K562 (cell line): ENCODE data around the gene EIF1. TPM values are rescaled to one million over a fixed set of nuclear protein-coding genes. Genes with fewer than 3 reads are reported as not detected.

ENCODE experiments used
- ATAC-seq: fragments of 200-7000 bp; cut with Tn5 transposase; 3 replicates; pipeline ENCODE4 v1.9.1; 2020; ENCODE audit warnings: moderate library complexity
- BruUV-seq: library from RNA; stranded (reverse); fragments of 400-500 nt; replicated peaks from 2 replicates; lab custom pipeline; 2021; lab: Mats Ljungman, UMichigan
- CTCF ChIA-PET: fragments of 300-600 bp; formaldehyde crosslinking; extraction: SDS; loops from one replicate; lab custom pipeline; 2021; ENCODE audit warnings: low intra/inter-chr PET ratio; lab: Yijun Ruan, JAX
- POLR2A ChIA-PET: fragments of 300-600, 350-650 bp; sonication (Branson Sonifier 250); formaldehyde crosslinking; extraction: SDS; loops from one replicate; lab custom pipeline; 2021; ENCODE audit warnings: antibody characterized with exemption, inconsistent platforms; lab: Yijun Ruan, JAX
- DNase-seq, 4 experiments: peaks; one replicate each; pipeline versions ENCODE4 v3.0.0 to v3.0.0-alpha.2; 2011 to 2018; ENCODE audit warnings: low spot score in 3 of 4, mixed read lengths in 3 of 4; ENCODE audit errors: extremely low read depth in 1 of 4
- FAIRE-seq: peaks from 2 replicates; lab custom pipeline; 2011; peaks lifted over from hg19 to GRCh38; lab: Jason Lieb, UNC
- H2AFZ ChIP-seq: 2 replicates; pipeline ENCODE4 v1.6.0; 2011; ENCODE audit warnings: low read depth, low read length, control low read depth, inconsistent platforms
- H3K27ac ChIP-seq: fragments of 200-600 bp; 3 replicates; pipeline ENCODE4 v1.8.0; 2011; ENCODE audit warnings: low read depth, mild to moderate bottlenecking, control low read depth, inconsistent platforms, low read length, moderate library complexity, mixed read lengths; ENCODE audit errors: extremely low read depth
- H3K27me3 ChIP-seq, 2 experiments: fragments of 300-600 bp in 1 of 2; 2 replicates in 1 of 2; 3 replicates in 1 of 2; pipeline versions ENCODE4 v1.6.0 to v1.8.0; 2011; ENCODE audit warnings: inconsistent platforms in 2 of 2, low read length in 2 of 2, mild to moderate bottlenecking in 1 of 2, mixed read lengths in 1 of 2, moderate library complexity in 1 of 2; ENCODE audit not compliant: control insufficient read depth in 2 of 2, insufficient read depth in 2 of 2
- H3K36me3 ChIP-seq: fragments of 300-600 bp; 3 replicates; pipeline ENCODE4 v1.8.0; 2011; ENCODE audit warnings: mild to moderate bottlenecking, low read length, inconsistent platforms; ENCODE audit not compliant: control insufficient read depth, insufficient read depth
- H3K4me1 ChIP-seq, 2 experiments: fragments of 200-600 bp in 1 of 2; replicated peaks in 1 of 2; 2 replicates in 1 of 2; 3 replicates in 1 of 2; pipeline versions ENCODE4 v1.5.1 to v1.8.0; 2011; ENCODE audit warnings: inconsistent platforms in 2 of 2, low read length in 2 of 2, mild to moderate bottlenecking in 1 of 2, mixed read lengths in 1 of 2, moderate library complexity in 1 of 2; ENCODE audit not compliant: control insufficient read depth in 2 of 2, insufficient read depth in 2 of 2
- H3K4me2 ChIP-seq: 2 replicates; pipeline ENCODE4 v1.6.1; 2011; ENCODE audit warnings: low read length, control low read depth, inconsistent platforms, mixed read lengths; ENCODE audit not compliant: insufficient read depth
- H3K4me3 ChIP-seq: fragments of 200-600 bp; sonication (generic), shearing (Covaris generic); 2 replicates; pipeline ENCODE4 v1.5.1; 2016; ENCODE audit warnings: control low read depth, inconsistent platforms
- H3K79me2 ChIP-seq: fragments of 200-600 bp; 3 replicates; pipeline ENCODE4 v1.8.0; 2011; ENCODE audit warnings: low read length, inconsistent platforms; ENCODE audit not compliant: control insufficient read depth, insufficient read depth
- H3K9ac ChIP-seq, 2 experiments: 2 replicates each; pipeline versions ENCODE4 v1.6.0 to v1.6.1; 2011; ENCODE audit warnings: low read depth in 2 of 2, low read length in 2 of 2, control low read depth in 1 of 2, inconsistent platforms in 1 of 2, mild to moderate bottlenecking in 1 of 2, mixed read lengths in 1 of 2; ENCODE audit not compliant: insufficient read depth in 1 of 2
- H3K9me1 ChIP-seq: one replicate; pipeline ENCODE4 v1.6.0; 2011; ENCODE audit warnings: inconsistent platforms, mild to moderate bottlenecking, low read length, moderate library complexity; ENCODE audit not compliant: control insufficient read depth, insufficient read depth
- H3K9me3 ChIP-seq: replicated peaks from 2 replicates; pipeline ENCODE4 v1.5.1; 2011; ENCODE audit warnings: low read depth, low read length, inconsistent platforms; ENCODE audit not compliant: control insufficient read depth, insufficient read depth
- H4K20me1 ChIP-seq: replicated peaks from 2 replicates; pipeline ENCODE4 v1.6.1; 2011; ENCODE audit warnings: low read length, inconsistent platforms, mixed read lengths; ENCODE audit not compliant: control insufficient read depth, insufficient read depth
- CEBPB ChIP-seq: fragments of 450-650 bp; IDR thresholded peaks from 2 replicates; pipeline ENCODE4 v1.6.1; 2016; ENCODE audit warnings: missing genetic modification characterization, missing compliant biosample characterization
- JUN ChIP-seq, 2 experiments: sonication (generic) in 1 of 2; formaldehyde crosslinking in 1 of 2; IDR thresholded peaks; 2 replicates each; pipeline versions ENCODE4 v1.6.1 to v1.8.0; 2012 to 2022; ENCODE audit warnings: borderline replicate concordance in 2 of 2, mild to moderate bottlenecking in 2 of 2, improper control_type of control experiment in 1 of 2, low read depth in 1 of 2, low read length in 1 of 2, missing genetic modification reagents in 1 of 2
- NR3C1 ChIP-seq: sonication (generic); formaldehyde crosslinking; IDR thresholded peaks from 2 replicates; pipeline ENCODE4 v1.8.1; 2022; ENCODE audit warnings: missing genetic modification reagents
- TEAD2 ChIP-seq: fragments of 450-650 bp; IDR thresholded peaks from 2 replicates; pipeline ENCODE4 v1.6.1; 2016; ENCODE audit warnings: missing genetic modification characterization, control low read depth, missing compliant biosample characterization
- ZNF444 ChIP-seq: fragments of 250-450 bp; sonication (Bioruptor Pico); IDR thresholded peaks from 2 replicates; pipeline ENCODE4 v1.4.0; 2020; ENCODE audit warnings: mild to moderate bottlenecking, moderate library complexity
- WGBS: fragments of 100-300 bp; shearing (Covaris generic); methylation state at CpG from one replicate; pipeline ENCODE4 v1.1.6; 2016; ENCODE audit warnings: low coverage, mixed read lengths; ENCODE audit not compliant: insufficient coverage; ENCODE audit errors: missing lambda C conversion rate; 5-methylcytosine and 5-hydroxymethylcytosine counted together
- in situ Hi-C: fragments of 300-500 bp; cut with MboI; formaldehyde crosslinking; loops from 4 replicates; pipeline ENCODE4 v1.15.0; 2018; ENCODE audit warnings: inconsistent platforms, mixed read lengths
- intact Hi-C: fragments of 100-400 bp; cut with micrococcal nuclease; formaldehyde crosslinking; loops from 2 replicates; pipeline ENCODE4 v1.14.2; 2022
- polyA plus RNA-seq, 8 experiments: library from polyadenylated mRNA; depleted of rRNA in 4 of 8; stranded (reverse) in 5 of 8; unstranded in 3 of 8; fragments of >200 nt; fragmentation: Nextera tagmentation in 2 of 8; fragmentation: Illumina TruSeq in 1 of 8; extraction: Ambion mirVana in 2 of 8; extraction: Trizol in 1 of 8; gene quantifications; 2 replicates each; pipeline versions ENCODE4 v1.2.1 to v1.2.3, GENCODE V29; 2011 to 2014; ENCODE audit warnings: inconsistent platforms in 1 of 8, missing spikeins in 1 of 8
- total RNA-seq, 7 experiments: library from RNA; depleted of rRNA in 6 of 7; stranded (reverse); fragments of >200 nt in 6 of 7; fragmentation: Illumina TruSeq in 2 of 7; extraction: Trizol in 2 of 7; gene quantifications; 2 replicates each; pipeline versions ENCODE4 v1.2.1 to v1.2.3, GENCODE V29; 2011 to 2021; ENCODE audit warnings: low replicate concordance in 1 of 7
- TF ChIP-seq, protein P1 (sequence below): fragments of 450-650 bp; IDR thresholded peaks from 2 replicates; pipeline ENCODE4 v1.6.1; 2016; ENCODE audit warnings: low read depth, mild to moderate bottlenecking, moderate library complexity

EIF1 gene
- total and polyA plus RNA-seq, 9 of the 15 experiments (the other 6 are each of a cell fraction or from before 2014, with no cell fraction given): 67.0 to 1,204 (median 320) TPM

DNA sequence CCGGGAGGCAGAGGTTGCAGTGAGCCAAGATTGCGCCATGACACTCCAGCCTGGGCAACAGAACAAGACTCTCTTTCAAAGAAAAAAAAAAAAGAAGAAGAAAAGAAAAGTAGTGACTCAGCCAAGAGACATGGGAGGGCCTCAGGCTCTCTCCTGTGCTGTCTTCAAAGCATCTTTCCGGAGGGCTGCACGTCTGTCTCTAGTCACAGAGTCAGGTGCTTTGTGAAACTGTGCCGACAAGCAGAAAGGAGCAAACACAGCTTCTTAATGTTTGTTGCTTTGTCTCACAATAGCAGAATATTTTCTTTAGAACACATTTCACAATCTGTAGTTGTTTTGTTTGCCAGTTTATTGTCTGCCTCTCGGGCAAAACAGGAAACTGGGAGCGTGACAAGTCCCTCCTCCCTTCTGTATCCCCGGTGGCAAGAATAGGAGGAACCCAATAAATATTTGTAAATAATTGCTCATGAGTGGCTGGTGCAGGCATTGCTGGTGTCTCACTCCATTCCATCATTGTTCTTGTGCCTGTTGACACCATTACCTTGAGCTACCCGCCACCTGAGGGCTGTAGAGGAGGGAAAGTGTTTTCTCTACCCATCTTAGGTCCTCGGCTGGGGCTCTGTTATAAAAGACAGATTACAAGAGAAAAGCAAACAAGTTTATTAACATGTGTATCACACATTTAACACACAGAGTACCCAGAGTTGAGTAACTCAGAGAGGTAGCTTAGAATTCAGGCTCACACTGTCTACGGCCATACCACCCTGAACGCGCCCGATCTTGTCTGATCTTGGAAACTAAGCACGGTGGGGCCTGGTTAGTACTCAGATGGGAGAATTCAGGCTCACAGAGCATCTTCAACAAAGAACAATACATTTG lies 29.0 kb downstream of the EIF1 start:
- DNase-seq: no peak
- in situ Hi-C loops: no loop called here

DNA sequence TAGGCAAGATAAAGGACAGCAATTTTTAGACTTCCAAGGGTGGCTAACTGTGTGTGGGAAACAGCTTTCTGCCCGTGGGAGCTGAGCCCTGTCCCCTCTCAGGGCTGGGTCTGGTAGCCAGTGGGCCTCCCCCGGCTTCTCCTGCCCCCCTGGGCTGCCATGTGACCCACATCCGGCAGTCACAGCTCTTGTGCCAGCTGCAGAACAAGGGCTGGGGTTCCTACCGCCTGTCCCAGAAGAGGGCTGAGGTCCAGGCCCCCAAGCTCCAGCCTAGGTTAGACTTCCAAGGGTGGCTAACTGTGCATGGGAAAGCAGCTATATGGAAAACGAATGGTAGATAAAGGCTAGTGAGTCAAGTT lies 29.6 kb downstream of the EIF1 start:
- Histone ChIP-seq H3K4me1 (peaks cover 0 to 6% of the 10 kb centered on the region in 2 experiments; a peak in 1 of 5 replicates), H3K9me1 (no peaks in the 10 kb centered on the region), H3K9me3 (no peaks in the 10 kb centered on the region), H3K9ac (no peak overlapping the region; a peak in 1 of 4 replicates), H3K79me2 (no peaks in the 10 kb centered on the region), H3K4me2 (no peak overlapping the region), H4K20me1 (no peaks in the 10 kb centered on the region), H3K36me3 (no peaks in the 10 kb centered on the region), H2AFZ (no peak overlapping the region), H3K27me3 (peaks cover 7 to 11% of the 10 kb centered on the region in 2 experiments; a peak in 4 of 5 replicates), H3K27ac (no peak overlapping the region), H3K4me3 (no peak overlapping the region)
- in situ Hi-C loops: no loop called here
- ChIA-PET POLR2A (interaction anchor here (0.8 to 7.8 kb wide), 3 partner anchors 12 to 28 kb away, joined by 3 to 76 read pairs (median 4); partner anchors contain the start of gene EIF1), CTCF (no interaction called here)
- no peak for DNase-seq
- no peak for ATAC-seq
- intact Hi-C loops: no loop called here
- BruUV-seq: no TSS peak
- 14% methylated on average over 4 of the region's 5 CpGs for WGBS
- FAIRE-seq: no peak
- TF ChIP-seq TEAD2 (tag): no peak
- no peak for TF ChIP-seq NR3C1 (CRISPR knock-in tag)
- TF ChIP-seq ZNF444 (CRISPR knock-in tag): no peak
- TF ChIP-seq, protein P1, sequence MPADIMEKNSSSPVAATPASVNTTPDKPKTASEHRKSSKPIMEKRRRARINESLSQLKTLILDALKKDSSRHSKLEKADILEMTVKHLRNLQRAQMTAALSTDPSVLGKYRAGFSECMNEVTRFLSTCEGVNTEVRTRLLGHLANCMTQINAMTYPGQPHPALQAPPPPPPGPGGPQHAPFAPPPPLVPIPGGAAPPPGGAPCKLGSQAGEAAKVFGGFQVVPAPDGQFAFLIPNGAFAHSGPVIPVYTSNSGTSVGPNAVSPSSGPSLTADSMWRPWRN: no peak

More for the DNA sequence above, 29.0 kb downstream of the EIF1 start:
- H3K36me3 ChIP-seq: no peaks in the 10 kb centered on the region
- TF ChIP-seq JUN (IDR thresholded peaks at IDR 0.05; ENCODE audit: borderline replicate concordance, low read depth, low read length) (no peak), JUN (CRISPR knock-in tag; IDR thresholded peaks at IDR 0.05; ENCODE audit: borderline replicate concordance) (no peak), CEBPB (0 out of 2 replicates have a peak, but pooled peaks have one; percentile 19)
- no peaks in the 10 kb centered on the region for H3K79me2 ChIP-seq
- CTCF ChIA-PET: no interaction called here
- no peak overlapping the region; a peak in 1 of 4 replicates for H3K9ac ChIP-seq
- H2AFZ ChIP-seq: peak overlapping the region; percentile 20
- WGBS: 39% methylated on average over 14 of the region's 15 CpGs
- no peak overlapping the region for H3K4me3 ChIP-seq
- H3K9me1 ChIP-seq: no peaks in the 10 kb centered on the region
- no peak overlapping the region for H3K27ac ChIP-seq
- H4K20me1 ChIP-seq: no peaks in the 10 kb centered on the region
- no TSS peak for BruUV-seq
- no peak for FAIRE-seq
- no peaks in the 10 kb centered on the region for H3K9me3 ChIP-seq
- no peak overlapping the region for H3K4me2 ChIP-seq
- 0 out of 5 replicates have a peak, but pooled peaks cover 0 to 3% of the 10 kb centered on the region in 2 experiments for H3K4me1 ChIP-seq
- intact Hi-C loops: no loop called here
- POLR2A ChIA-PET: interaction anchor here (0.7 to 7.8 kb wide), 4 partner anchors 11 to 353 kb away, joined by 3 to 76 read pairs (median 4); partner anchors contain the start of gene EIF1
- ATAC-seq: 0 out of 3 replicates have a peak, but pooled peaks have one; percentile 32
- peaks cover 7 to 11% of the 10 kb centered on the region in 2 experiments; a peak in 4 of 5 replicates for H3K27me3 ChIP-seq
